HepG2 (cell line): ENCODE results near the gene NDFIP2. TPM values are rescaled to one million over a fixed set of nuclear protein-coding genes. Genes with fewer than 3 reads are reported as not detected.

Source experiments
- ATAC-seq: fragments of 200-7000 bp; cut with Tn5 transposase; 3 replicates; pipeline ENCODE4 v1.9.1; 2020; ENCODE audit warnings: mild to moderate bottlenecking, moderate library complexity
- BruUV-seq: library from RNA; stranded (reverse); fragments of 400-500 nt; replicated peaks from 2 replicates; lab custom pipeline; 2021; lab: Mats Ljungman, UMichigan
- CTCF ChIA-PET: fragments of 300-600 bp; formaldehyde crosslinking; extraction: SDS; loops from one replicate; lab custom pipeline; 2021; ENCODE audit warnings: low total read pairs, inconsistent platforms, low intra/inter-chr PET ratio; lab: Yijun Ruan, JAX
- POLR2A ChIA-PET: fragments of 350-600 bp; sonication (Branson Sonifier 250); formaldehyde crosslinking; loops from one replicate; lab custom pipeline; 2020; ENCODE audit warnings: antibody characterized with exemption, inconsistent platforms; lab: Yijun Ruan, JAX
- DNase-seq: peaks from one replicate; pipeline ENCODE4 v3.0.0-alpha.2; 2015; ENCODE audit warnings: low spot score
- FAIRE-seq: peaks from 3 replicates; lab custom pipeline; 2011; peaks lifted over from hg19 to GRCh38; lab: Jason Lieb, UNC
- H2AFZ ChIP-seq: one replicate; pipeline ENCODE4 v1.6.1; 2011; ENCODE audit warnings: low read length, inconsistent platforms
- H3K27ac ChIP-seq: fragments of 300-600 bp; 3 replicates; pipeline ENCODE4 v1.8.0; 2011; ENCODE audit warnings: mixed run types, mild to moderate bottlenecking, mixed read lengths, low read length, inconsistent platforms; ENCODE audit not compliant: insufficient read depth; ENCODE audit errors: extremely low read length
- H3K27me3 ChIP-seq, 2 experiments: fragments of 200-600 bp in 1 of 2; 2 replicates in 1 of 2; 3 replicates in 1 of 2; pipeline versions ENCODE4 v1.6.0 to v1.8.0; 2011; ENCODE audit warnings: low read length in 2 of 2, mild to moderate bottlenecking in 2 of 2, moderate library complexity in 2 of 2, inconsistent platforms in 1 of 2; ENCODE audit not compliant: insufficient read depth in 2 of 2, control insufficient read depth in 1 of 2
- H3K36me3 ChIP-seq, 2 experiments: fragments of 200-600 bp in 1 of 2; replicated peaks in 1 of 2; 2 replicates in 1 of 2; 3 replicates in 1 of 2; pipeline versions ENCODE4 v1.5.1 to v1.8.0; 2011; ENCODE audit warnings: low read length in 2 of 2, inconsistent platforms in 1 of 2; ENCODE audit not compliant: insufficient read depth in 2 of 2, control insufficient read depth in 1 of 2
- H3K4me1 ChIP-seq: 2 replicates; pipeline ENCODE4 v1.5.1; 2012; ENCODE audit warnings: low read length, inconsistent platforms; ENCODE audit not compliant: insufficient read depth
- H3K4me2 ChIP-seq: 2 replicates; pipeline ENCODE4 v1.6.0; 2011; ENCODE audit warnings: low read depth, low read length, inconsistent platforms
- H3K4me3 ChIP-seq, 3 experiments: fragments of 200-600 bp in 1 of 3; sonication (generic), shearing (Covaris generic) in 1 of 3; replicated peaks in 1 of 3; 2 replicates each; pipeline ENCODE4 v1.5.1; 2011 to 2016; ENCODE audit warnings: low read length in 3 of 3, inconsistent platforms in 2 of 3, low read depth in 2 of 3, mild to moderate bottlenecking in 2 of 3, control low read depth in 1 of 3, mixed read lengths in 1 of 3; ENCODE audit not compliant: insufficient read depth in 1 of 3
- H3K79me2 ChIP-seq: one replicate; pipeline ENCODE4 v1.6.1; 2011; ENCODE audit warnings: low read length, inconsistent platforms; ENCODE audit not compliant: insufficient read depth
- H3K9ac ChIP-seq: 2 replicates; pipeline ENCODE4 v1.6.0; 2011; ENCODE audit warnings: mild to moderate bottlenecking, low read depth, low read length, inconsistent platforms; ENCODE audit not compliant: insufficient read depth
- H3K9me3 ChIP-seq: 2 replicates; pipeline ENCODE4 v1.5.1; 2012; ENCODE audit warnings: mild to moderate bottlenecking, low read length
- H4K20me1 ChIP-seq: 2 replicates; pipeline ENCODE4 v1.6.0; 2011; ENCODE audit warnings: inconsistent platforms, mild to moderate bottlenecking, low read length, moderate library complexity; ENCODE audit not compliant: insufficient read depth
- JDP2 ChIP-seq: sonication (generic); formaldehyde crosslinking; IDR thresholded peaks from 2 replicates; pipeline ENCODE4 v1.8.1; 2022; ENCODE audit warnings: missing genetic modification reagents, borderline replicate concordance
- NCOA2 ChIP-seq: sonication (generic); formaldehyde crosslinking; IDR thresholded peaks from 2 replicates; pipeline ENCODE4 v1.8.0; 2022; ENCODE audit warnings: inconsistent platforms
- POGZ ChIP-seq: sonication (generic); formaldehyde crosslinking; IDR thresholded peaks from 2 replicates; pipeline ENCODE4 v1.4.0; 2020; ENCODE audit warnings: mild to moderate bottlenecking, missing genetic modification reagents
- ZMYM3 ChIP-seq: sonication (generic); formaldehyde crosslinking; IDR thresholded peaks from 2 replicates; pipeline ENCODE4 v1.5.1; 2020; ENCODE audit warnings: mild to moderate bottlenecking, missing genetic modification reagents
- ZNF510 ChIP-seq: sonication (generic); formaldehyde crosslinking; IDR thresholded peaks from 2 replicates; pipeline ENCODE4 v1.4.0; 2020; ENCODE audit warnings: low read depth, mild to moderate bottlenecking, missing genetic modification reagents
- ZNF550 ChIP-seq: sonication (generic); formaldehyde crosslinking; IDR thresholded peaks from 2 replicates; pipeline ENCODE4 v1.4.0; 2020; ENCODE audit warnings: mild to moderate bottlenecking, missing genetic modification reagents, borderline replicate concordance
- ZNF768 ChIP-seq: sonication (generic); formaldehyde crosslinking; IDR thresholded peaks from 2 replicates; pipeline ENCODE4 v1.4.0; 2020; ENCODE audit warnings: missing genetic modification reagents
- ZSCAN30 ChIP-seq: sonication (generic); formaldehyde crosslinking; IDR thresholded peaks from 2 replicates; pipeline ENCODE4 v1.5.0; 2020; ENCODE audit warnings: mild to moderate bottlenecking, missing genetic modification reagents
- WGBS: methylation state at CpG from one replicate; pipeline ENCODE4 v1.1.6; 2017; ENCODE audit warnings: low lambda C conversion rate; 5-methylcytosine and 5-hydroxymethylcytosine counted together
- in situ Hi-C: cut with HindIII; loops from 2 replicates; pipeline ENCODE4 v1.10.0; 2017; ENCODE audit warnings: low pct_unique_long_range_greater_than_20kb; ENCODE audit not compliant: extremely low pct_ligation_motif_present
- intact Hi-C: fragments of 100-400 bp; cut with micrococcal nuclease; formaldehyde crosslinking; loops from one replicate; pipeline ENCODE4 v1.10.0; 2022; ENCODE audit not compliant: unreplicated experiment
- polyA plus RNA-seq, 8 experiments: library from polyadenylated mRNA; depleted of rRNA in 3 of 8; stranded (reverse) in 7 of 8; unstranded in 1 of 8; fragments of >200 nt; fragmentation: Illumina TruSeq in 4 of 8; extraction: Trizol in 4 of 8; gene quantifications; 2 replicates each; pipeline versions ENCODE4 v1.2.1 to v1.2.3, GENCODE V29; 2011 to 2016; ENCODE audit warnings: low read depth in 4 of 8, missing spikeins in 1 of 8, mixed read lengths in 1 of 8; ENCODE audit not compliant: insufficient read depth in 1 of 8
- total RNA-seq, 5 experiments: library from RNA; depleted of rRNA; stranded (reverse); fragments of >200 nt; fragmentation: Illumina TruSeq; extraction: Trizol; gene quantifications; 2 replicates each; pipeline ENCODE4 v1.2.3, GENCODE V29; 2016; ENCODE audit warnings: low read depth in 1 of 5
- TF ChIP-seq, protein P1 (sequence below): IDR thresholded peaks from 2 replicates; pipeline ENCODE4 v1.6.1; 2016; ENCODE audit warnings: mild to moderate bottlenecking, missing biosample characterization, missing genetic modification reagents
- TF ChIP-seq, protein P2 (sequence below): sonication (generic); formaldehyde crosslinking; IDR thresholded peaks from 2 replicates; pipeline ENCODE4 v1.9.0; 2021; ENCODE audit warnings: missing genetic modification reagents, borderline replicate concordance
- TF ChIP-seq, protein P3 (sequence below): IDR thresholded peaks from 2 replicates; pipeline ENCODE4 v1.6.1; 2016; ENCODE audit warnings: low read depth, missing genetic modification reagents, missing compliant biosample characterization
- TF ChIP-seq, protein P4 (sequence below): sonication (generic); formaldehyde crosslinking; IDR thresholded peaks from 2 replicates; pipeline ENCODE4 v1.4.0; 2020; ENCODE audit warnings: missing genetic modification reagents, mild to moderate bottlenecking, borderline replicate concordance
- TF ChIP-seq, protein P5 (sequence below): IDR thresholded peaks from 2 replicates; pipeline ENCODE4 v1.6.1; 2016

NDFIP2 gene
- total and polyA plus RNA-seq, 2 of the 13 experiments (the other 11 are each of a cell fraction or from before 2014, with no cell fraction given): 23.2 to 32.0 TPM

DNA sequence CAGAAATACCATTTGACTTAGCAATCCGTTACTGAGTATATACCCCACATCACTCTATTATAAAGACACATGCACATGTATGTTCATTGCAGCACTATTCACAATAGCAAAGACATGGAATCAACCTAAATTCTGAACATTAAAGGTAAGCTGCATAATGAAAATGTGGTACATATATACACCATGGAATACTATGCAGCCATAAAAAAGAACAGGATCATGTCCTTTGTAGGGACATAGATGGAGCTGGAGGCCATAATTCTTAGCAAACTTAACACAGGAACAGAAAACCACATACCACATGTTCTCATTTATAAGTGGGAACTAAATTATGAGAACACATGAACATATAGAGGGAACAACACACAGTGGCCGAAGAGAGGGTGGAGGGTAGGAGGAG, 85.2 kb downstream of the NDFIP2 start:
- H3K27me3 ChIP-seq: no peaks in the 10 kb centered on the region
- POLR2A ChIA-PET: no interaction called here
- no peak overlapping the region for H3K4me2 ChIP-seq
- no peak overlapping the region for H3K27ac ChIP-seq
- DNase-seq (no peak), ATAC-seq (no peak), FAIRE-seq (no peak)
- CTCF ChIA-PET: no interaction called here
- H3K9ac ChIP-seq: no peak overlapping the region
- H3K4me3 ChIP-seq: no peak overlapping the region
- no TSS peak for BruUV-seq
- intact Hi-C loops (no loop called here), in situ Hi-C loops (no loop called here)
- H3K79me2 ChIP-seq: no peaks in the 10 kb centered on the region
- H3K36me3 ChIP-seq: no peaks in the 10 kb centered on the region
- WGBS: 80% methylated on average over 2 of the region's 2 CpGs
- H2AFZ ChIP-seq: no peak overlapping the region
- H4K20me1 ChIP-seq: no peaks in the 10 kb centered on the region
- no peaks in the 10 kb centered on the region for H3K4me1 ChIP-seq
- H3K9me3 ChIP-seq: no peaks in the 10 kb centered on the region
- TF ChIP-seq JDP2 (no peak), ZNF510 (no peak), ZNF768 (no peak), ZSCAN30 (CRISPR knock-in tag) (no peak), ZNF550 (CRISPR knock-in tag) (no peak), NCOA2 (CRISPR knock-in tag) (no peak), POGZ (no peak), ZMYM3 (CRISPR knock-in tag) (no peak)
- TF ChIP-seq, protein P1, sequence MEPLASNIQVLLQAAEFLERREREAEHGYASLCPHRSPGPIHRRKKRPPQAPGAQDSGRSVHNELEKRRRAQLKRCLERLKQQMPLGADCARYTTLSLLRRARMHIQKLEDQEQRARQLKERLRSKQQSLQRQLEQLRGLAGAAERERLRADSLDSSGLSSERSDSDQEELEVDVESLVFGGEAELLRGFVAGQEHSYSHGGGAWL (CRISPR knock-in tag): no peak
- TF ChIP-seq, protein P2, sequence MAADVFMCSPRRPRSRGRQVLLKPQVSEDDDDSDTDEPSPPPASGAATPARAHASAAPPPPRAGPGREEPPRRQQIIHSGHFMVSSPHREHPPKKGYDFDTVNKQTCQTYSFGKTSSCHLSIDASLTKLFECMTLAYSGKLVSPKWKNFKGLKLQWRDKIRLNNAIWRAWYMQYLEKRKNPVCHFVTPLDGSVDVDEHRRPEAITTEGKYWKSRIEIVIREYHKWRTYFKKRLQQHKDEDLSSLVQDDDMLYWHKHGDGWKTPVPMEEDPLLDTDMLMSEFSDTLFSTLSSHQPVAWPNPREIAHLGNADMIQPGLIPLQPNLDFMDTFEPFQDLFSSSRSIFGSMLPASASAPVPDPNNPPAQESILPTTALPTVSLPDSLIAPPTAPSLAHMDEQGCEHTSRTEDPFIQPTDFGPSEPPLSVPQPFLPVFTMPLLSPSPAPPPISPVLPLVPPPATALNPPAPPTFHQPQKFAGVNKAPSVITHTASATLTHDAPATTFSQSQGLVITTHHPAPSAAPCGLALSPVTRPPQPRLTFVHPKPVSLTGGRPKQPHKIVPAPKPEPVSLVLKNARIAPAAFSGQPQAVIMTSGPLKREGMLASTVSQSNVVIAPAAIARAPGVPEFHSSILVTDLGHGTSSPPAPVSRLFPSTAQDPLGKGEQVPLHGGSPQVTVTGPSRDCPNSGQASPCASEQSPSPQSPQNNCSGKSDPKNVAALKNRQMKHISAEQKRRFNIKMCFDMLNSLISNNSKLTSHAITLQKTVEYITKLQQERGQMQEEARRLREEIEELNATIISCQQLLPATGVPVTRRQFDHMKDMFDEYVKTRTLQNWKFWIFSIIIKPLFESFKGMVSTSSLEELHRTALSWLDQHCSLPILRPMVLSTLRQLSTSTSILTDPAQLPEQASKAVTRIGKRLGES (CRISPR knock-in tag): no peak
- TF ChIP-seq, protein P3, sequence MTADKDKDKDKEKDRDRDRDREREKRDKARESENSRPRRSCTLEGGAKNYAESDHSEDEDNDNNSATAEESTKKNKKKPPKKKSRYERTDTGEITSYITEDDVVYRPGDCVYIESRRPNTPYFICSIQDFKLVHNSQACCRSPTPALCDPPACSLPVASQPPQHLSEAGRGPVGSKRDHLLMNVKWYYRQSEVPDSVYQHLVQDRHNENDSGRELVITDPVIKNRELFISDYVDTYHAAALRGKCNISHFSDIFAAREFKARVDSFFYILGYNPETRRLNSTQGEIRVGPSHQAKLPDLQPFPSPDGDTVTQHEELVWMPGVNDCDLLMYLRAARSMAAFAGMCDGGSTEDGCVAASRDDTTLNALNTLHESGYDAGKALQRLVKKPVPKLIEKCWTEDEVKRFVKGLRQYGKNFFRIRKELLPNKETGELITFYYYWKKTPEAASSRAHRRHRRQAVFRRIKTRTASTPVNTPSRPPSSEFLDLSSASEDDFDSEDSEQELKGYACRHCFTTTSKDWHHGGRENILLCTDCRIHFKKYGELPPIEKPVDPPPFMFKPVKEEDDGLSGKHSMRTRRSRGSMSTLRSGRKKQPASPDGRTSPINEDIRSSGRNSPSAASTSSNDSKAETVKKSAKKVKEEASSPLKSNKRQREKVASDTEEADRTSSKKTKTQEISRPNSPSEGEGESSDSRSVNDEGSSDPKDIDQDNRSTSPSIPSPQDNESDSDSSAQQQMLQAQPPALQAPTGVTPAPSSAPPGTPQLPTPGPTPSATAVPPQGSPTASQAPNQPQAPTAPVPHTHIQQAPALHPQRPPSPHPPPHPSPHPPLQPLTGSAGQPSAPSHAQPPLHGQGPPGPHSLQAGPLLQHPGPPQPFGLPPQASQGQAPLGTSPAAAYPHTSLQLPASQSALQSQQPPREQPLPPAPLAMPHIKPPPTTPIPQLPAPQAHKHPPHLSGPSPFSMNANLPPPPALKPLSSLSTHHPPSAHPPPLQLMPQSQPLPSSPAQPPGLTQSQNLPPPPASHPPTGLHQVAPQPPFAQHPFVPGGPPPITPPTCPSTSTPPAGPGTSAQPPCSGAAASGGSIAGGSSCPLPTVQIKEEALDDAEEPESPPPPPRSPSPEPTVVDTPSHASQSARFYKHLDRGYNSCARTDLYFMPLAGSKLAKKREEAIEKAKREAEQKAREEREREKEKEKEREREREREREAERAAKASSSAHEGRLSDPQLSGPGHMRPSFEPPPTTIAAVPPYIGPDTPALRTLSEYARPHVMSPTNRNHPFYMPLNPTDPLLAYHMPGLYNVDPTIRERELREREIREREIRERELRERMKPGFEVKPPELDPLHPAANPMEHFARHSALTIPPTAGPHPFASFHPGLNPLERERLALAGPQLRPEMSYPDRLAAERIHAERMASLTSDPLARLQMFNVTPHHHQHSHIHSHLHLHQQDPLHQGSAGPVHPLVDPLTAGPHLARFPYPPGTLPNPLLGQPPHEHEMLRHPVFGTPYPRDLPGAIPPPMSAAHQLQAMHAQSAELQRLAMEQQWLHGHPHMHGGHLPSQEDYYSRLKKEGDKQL: no peak
- TF ChIP-seq, protein P4, sequence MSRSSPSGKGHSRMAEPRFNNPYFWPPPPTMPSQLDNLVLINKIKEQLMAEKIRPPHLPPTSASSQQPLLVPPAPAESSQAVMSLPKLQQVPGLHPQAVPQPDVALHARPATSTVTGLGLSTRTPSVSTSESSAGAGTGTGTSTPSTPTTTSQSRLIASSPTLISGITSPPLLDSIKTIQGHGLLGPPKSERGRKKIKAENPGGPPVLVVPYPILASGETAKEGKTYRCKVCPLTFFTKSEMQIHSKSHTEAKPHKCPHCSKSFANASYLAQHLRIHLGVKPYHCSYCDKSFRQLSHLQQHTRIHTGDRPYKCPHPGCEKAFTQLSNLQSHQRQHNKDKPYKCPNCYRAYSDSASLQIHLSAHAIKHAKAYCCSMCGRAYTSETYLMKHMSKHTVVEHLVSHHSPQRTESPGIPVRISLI (CRISPR knock-in tag): no peak
- TF ChIP-seq, protein P5, sequence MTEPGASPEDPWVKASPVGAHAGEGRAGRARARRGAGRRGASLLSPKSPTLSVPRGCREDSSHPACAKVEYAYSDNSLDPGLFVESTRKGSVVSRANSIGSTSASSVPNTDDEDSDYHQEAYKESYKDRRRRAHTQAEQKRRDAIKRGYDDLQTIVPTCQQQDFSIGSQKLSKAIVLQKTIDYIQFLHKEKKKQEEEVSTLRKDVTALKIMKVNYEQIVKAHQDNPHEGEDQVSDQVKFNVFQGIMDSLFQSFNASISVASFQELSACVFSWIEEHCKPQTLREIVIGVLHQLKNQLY (CRISPR knock-in tag): no peak
